ENCODE results near the gene CYSTM1. TPM values are rescaled to one million over a fixed set of nuclear protein-coding genes. Genes with fewer than 3 reads are reported as not detected.

Gene CYSTM1
- total RNA-seq, 1 experiment from 2014 or later = 43.3 TPM

- DNase-seq = peak; percentile 67
- BruUV-seq (replicated peaks) = no TSS peak
- no peaks in the 10 kb centered on the region for H3K9me3 ChIP-seq (ENCODE audit: low read length)
- TF ChIP-seq EZH2 (IDR thresholded peaks at IDR 0.05; ENCODE audit: low read length, unreplicated experiment) = no peak
- intact Hi-C loops (cut with micrococcal nuclease) = loop anchor here (5.0 kb wide), 1 partner anchor 189 kb away; no protein-coding TSS in a partner anchor
- H3K9me2 ChIP-seq (replicated peaks; ENCODE audit: low read length) = no peaks in the 10 kb centered on the region
- H3K9ac ChIP-seq (ENCODE audit: low read length) = no peak overlapping the region
- peaks cover 32% of the 10 kb centered on the region for H3K4me1 ChIP-seq (ENCODE audit: insufficient read depth, low read length)
- peak; percentile 53 for ATAC-seq
- H3K4me3 ChIP-seq (ENCODE audit: low read length) = no peak overlapping the region
- POLR2A ChIA-PET (ENCODE audit: unreplicated experiment) = no interaction called here
- H2AFZ ChIP-seq (ENCODE audit: low read length) = no peak overlapping the region
- no peaks in the 10 kb centered on the region for H3K27me3 ChIP-seq (ENCODE audit: low read length)
- CTCF ChIA-PET = interaction anchor here (1.1 kb wide), 1 partner anchor 96 kb away, joined by 3 read pairs; no protein-coding TSS in a partner anchor
- peak overlapping the region; percentile 15; the same call in 1 of the 2 replicates for H3K4me2 ChIP-seq (ENCODE audit: low read length)
- no peaks in the 10 kb centered on the region for H3K79me2 ChIP-seq (ENCODE audit: low read length)
- no peaks in the 10 kb centered on the region for H4K20me1 ChIP-seq (ENCODE audit: low read length)
- no peaks in the 10 kb centered on the region for H3K36me3 ChIP-seq (ENCODE audit: low read depth, low read length)
- H3F3A ChIP-seq (ENCODE audit: low read length, unreplicated experiment) = no peaks in the 10 kb centered on the region
- no peak overlapping the region for H3K27ac ChIP-seq (ENCODE audit: low read length)
These were observed 6.6 kb upstream of the CYSTM1 start for GRCh38 chr5:140168371-140168770.

GRCh38 chr5:140169410-140169809 is 5.6 kb upstream of the CYSTM1 start:
- Histone ChIP-seq H2AFZ (ENCODE audit: low read length) (no peak overlapping the region), H3K9me2 (replicated peaks; ENCODE audit: low read length) (no peaks in the 10 kb centered on the region), H4K20me1 (ENCODE audit: low read length) (no peaks in the 10 kb centered on the region), H3F3A (ENCODE audit: low read length, unreplicated experiment) (no peaks in the 10 kb centered on the region), H3K4me1 (ENCODE audit: insufficient read depth, low read length) (peaks cover 34% of the 10 kb centered on the region), H3K79me2 (ENCODE audit: low read length) (no peaks in the 10 kb centered on the region), H3K4me3 (ENCODE audit: low read length) (no peak overlapping the region), H3K9me3 (ENCODE audit: low read length) (no peaks in the 10 kb centered on the region), H3K9ac (ENCODE audit: low read length) (no peak overlapping the region), H3K27me3 (ENCODE audit: low read length) (no peaks in the 10 kb centered on the region), H3K27ac (ENCODE audit: low read length) (no peak overlapping the region), H3K4me2 (ENCODE audit: low read length) (no peak overlapping the region), H3K36me3 (ENCODE audit: low read depth, low read length) (no peaks in the 10 kb centered on the region)
- intact Hi-C loops (cut with micrococcal nuclease) = loop anchor here (5.0 kb wide), 1 partner anchor 188 kb away; no protein-coding TSS in a partner anchor
- TF ChIP-seq, protein P1, sequence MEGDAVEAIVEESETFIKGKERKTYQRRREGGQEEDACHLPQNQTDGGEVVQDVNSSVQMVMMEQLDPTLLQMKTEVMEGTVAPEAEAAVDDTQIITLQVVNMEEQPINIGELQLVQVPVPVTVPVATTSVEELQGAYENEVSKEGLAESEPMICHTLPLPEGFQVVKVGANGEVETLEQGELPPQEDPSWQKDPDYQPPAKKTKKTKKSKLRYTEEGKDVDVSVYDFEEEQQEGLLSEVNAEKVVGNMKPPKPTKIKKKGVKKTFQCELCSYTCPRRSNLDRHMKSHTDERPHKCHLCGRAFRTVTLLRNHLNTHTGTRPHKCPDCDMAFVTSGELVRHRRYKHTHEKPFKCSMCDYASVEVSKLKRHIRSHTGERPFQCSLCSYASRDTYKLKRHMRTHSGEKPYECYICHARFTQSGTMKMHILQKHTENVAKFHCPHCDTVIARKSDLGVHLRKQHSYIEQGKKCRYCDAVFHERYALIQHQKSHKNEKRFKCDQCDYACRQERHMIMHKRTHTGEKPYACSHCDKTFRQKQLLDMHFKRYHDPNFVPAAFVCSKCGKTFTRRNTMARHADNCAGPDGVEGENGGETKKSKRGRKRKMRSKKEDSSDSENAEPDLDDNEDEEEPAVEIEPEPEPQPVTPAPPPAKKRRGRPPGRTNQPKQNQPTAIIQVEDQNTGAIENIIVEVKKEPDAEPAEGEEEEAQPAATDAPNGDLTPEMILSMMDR (conservative IDR thresholded peaks at IDR 0.05; ENCODE audit: low read depth, low read length) = peak; percentile 46
- TF ChIP-seq EZH2 (IDR thresholded peaks at IDR 0.05; ENCODE audit: low read length, unreplicated experiment) (no peak), EZH2phosphoT487 (IDR thresholded peaks at IDR 0.05; ENCODE audit: borderline replicate concordance, low read length) (no peak)
- no TSS peak for BruUV-seq (replicated peaks)
- DNase-seq (peak; percentile 42), ATAC-seq (peak; percentile 59)
- ChIA-PET CTCF (interaction anchor here (0.7 to 1.2 kb wide), 7 partner anchors 10 to 189 kb away, joined by 3 to 6 read pairs (median 4); partner anchors contain the start of gene HBEGF), POLR2A (ENCODE audit: unreplicated experiment) (no interaction called here)

DNA sequence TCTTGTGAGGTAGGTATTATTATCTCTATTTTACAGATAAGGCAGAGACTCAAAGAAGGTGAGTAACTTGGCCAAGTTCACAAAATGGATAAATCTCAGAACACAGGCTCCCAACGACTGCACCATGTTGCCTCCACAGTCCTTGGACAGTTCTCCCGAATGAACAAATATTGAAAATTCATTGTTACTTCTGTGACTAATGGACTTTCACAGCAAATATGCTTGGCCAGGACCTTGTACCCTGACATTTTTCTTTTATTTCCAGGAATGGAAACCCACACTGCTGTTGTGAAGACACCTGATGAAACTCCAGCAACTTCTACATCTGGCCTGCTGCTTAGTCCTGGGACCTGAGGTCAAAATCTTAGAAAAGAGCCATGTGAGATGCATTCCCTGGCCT is 2.5 kb upstream of the CYSTM1 start:
- BruUV-seq (replicated peaks) = no TSS peak
- no peak overlapping the region for H3K9ac ChIP-seq (ENCODE audit: low read length)
- peaks cover 40% of the 10 kb centered on the region for H3K4me1 ChIP-seq (ENCODE audit: insufficient read depth, low read length)
- ChIA-PET CTCF (no interaction called here), POLR2A (ENCODE audit: unreplicated experiment) (no interaction called here)
- no peak for TF ChIP-seq EZH2 (IDR thresholded peaks at IDR 0.05; ENCODE audit: low read length, unreplicated experiment)
- no peak for TF ChIP-seq EZH2phosphoT487 (IDR thresholded peaks at IDR 0.05; ENCODE audit: borderline replicate concordance, low read length)
- TF ChIP-seq, protein P1 (conservative IDR thresholded peaks at IDR 0.05; ENCODE audit: low read depth, low read length) = no peak
- H3K9me3 ChIP-seq (ENCODE audit: low read length) = no peaks in the 10 kb centered on the region
- H3K36me3 ChIP-seq (ENCODE audit: low read depth, low read length) = no peaks in the 10 kb centered on the region
- no peaks in the 10 kb centered on the region for H3K9me2 ChIP-seq (replicated peaks; ENCODE audit: low read length)
- intact Hi-C loops (cut with micrococcal nuclease) = no loop called here
- no peaks in the 10 kb centered on the region for H3F3A ChIP-seq (ENCODE audit: low read length, unreplicated experiment)
- H2AFZ ChIP-seq (ENCODE audit: low read length) = no peak overlapping the region
- H3K4me2 ChIP-seq (ENCODE audit: low read length) = no peak overlapping the region
- ATAC-seq = no peak
- no peak for DNase-seq
- no peaks in the 10 kb centered on the region for H3K27me3 ChIP-seq (ENCODE audit: low read length)
- H3K79me2 ChIP-seq (ENCODE audit: low read length) = peaks cover 15% of the 10 kb centered on the region
- H3K27ac ChIP-seq (ENCODE audit: low read length) = no peak overlapping the region
- H4K20me1 ChIP-seq (ENCODE audit: low read length) = no peaks in the 10 kb centered on the region
- H3K4me3 ChIP-seq (ENCODE audit: low read length) = no peak overlapping the region
